HG03439 (cell line): ENCODE data around the gene PXDC1.
"Not testable (repeated sequence)": the region's sequence is repeated elsewhere in the genome, so short reads cannot be mapped to it uniquely, and the experiment has no call there.

Source experiments
- ATAC-seq: cut with Tn5 transposase; IDR thresholded peaks from one replicate; pipeline ENCODE4 v1.9.1; 2021; ENCODE audit warnings: mild to moderate bottlenecking, moderate library complexity; ENCODE audit not compliant: unreplicated experiment

The PXDC1 gene

DNA sequence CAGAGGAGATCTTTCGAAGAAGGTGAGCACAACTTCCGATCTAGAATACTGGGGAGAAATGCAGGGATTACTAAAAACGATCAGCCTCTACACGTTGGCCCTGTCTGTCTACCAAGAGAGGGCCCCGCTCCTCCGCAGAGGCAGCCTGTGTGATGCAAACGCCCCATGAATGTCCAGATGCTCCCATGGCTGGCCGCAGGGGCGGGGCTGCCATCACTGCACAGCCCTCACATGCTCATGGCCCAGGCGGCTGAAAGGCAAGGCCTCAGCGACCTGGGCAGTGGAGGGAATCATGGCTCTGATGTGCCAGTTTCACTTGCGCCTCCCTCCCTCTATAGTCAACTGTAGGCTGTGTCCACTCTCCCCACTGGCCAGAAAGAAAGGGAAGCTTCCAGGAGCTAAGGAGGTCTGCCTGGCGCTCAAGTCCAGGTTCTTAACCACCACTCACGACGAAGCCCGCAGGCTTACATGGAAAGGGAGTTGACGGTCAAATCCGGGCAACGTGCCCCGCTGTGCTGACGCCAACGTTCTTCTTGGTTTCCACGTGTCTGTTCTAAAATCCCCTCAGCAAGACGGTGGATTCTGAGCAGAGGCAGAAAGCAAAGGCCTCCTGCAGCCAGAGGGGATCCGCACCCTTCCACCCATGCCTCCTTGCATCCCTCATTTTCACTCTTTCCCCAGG lies 14.2 kb downstream of the PXDC1 start:
- no peak for ATAC-seq

DNA sequence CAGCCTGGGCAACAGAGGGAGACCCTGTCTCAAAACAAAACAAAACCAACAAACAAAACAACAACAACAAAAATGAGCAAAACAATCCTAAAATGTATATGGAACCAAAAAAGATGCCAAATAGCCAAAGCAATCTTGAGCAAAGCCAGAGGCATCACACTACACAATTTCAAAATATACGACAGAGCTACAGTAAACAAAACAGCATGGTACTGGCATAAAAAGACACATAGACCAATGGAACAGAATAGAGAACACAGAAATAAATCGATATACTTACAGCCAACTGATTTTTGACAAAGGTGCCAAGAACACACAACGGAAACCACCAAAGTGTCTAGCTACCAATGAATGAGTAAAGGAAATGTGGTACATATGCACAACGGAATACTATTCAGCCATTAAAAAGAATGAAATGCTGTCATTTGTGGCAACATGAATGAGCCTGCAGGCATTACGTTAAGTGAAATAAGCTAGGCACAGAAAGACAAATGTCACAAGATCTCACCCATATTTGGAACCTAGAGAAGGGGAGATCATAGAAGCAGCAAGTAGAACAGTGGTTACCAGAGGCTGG lies 16.4 kb downstream of the PXDC1 start:
- no peak for ATAC-seq

DNA sequence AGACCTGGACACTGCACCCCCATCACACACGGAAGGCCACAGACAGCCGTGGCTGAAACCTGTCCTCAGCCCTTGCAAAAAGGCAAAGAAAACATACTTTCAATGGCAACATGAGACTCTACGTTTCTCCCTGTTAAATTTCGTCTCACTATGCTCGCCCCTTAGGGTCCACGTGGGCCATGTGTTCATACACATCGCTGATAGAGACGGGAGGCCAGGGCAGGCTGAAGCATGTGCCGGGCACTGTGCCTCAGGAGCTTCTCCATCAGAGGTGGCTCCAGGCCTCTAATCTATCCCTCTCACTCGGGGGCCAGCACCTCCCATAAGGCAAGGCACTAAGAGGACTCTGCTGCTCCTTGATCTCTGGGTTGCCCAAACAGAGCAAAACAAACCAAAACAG lies 17.5 kb downstream of the PXDC1 start:
- no peak for ATAC-seq

- no peak for ATAC-seq
These were observed 18.1 kb downstream of the PXDC1 start for GRCh38 chr6:3733321-3733925.

- no peak for ATAC-seq
These were observed 19.0 kb downstream of the PXDC1 start for GRCh38 chr6:3732345-3733141.

GRCh38 chr6:3731700-3732099 lies 19.8 kb downstream of the PXDC1 start:
- no peak for ATAC-seq

GRCh38 chr6:3729603-3730344 lies 21.7 kb downstream of the PXDC1 start:
- no peak for ATAC-seq

DNA sequence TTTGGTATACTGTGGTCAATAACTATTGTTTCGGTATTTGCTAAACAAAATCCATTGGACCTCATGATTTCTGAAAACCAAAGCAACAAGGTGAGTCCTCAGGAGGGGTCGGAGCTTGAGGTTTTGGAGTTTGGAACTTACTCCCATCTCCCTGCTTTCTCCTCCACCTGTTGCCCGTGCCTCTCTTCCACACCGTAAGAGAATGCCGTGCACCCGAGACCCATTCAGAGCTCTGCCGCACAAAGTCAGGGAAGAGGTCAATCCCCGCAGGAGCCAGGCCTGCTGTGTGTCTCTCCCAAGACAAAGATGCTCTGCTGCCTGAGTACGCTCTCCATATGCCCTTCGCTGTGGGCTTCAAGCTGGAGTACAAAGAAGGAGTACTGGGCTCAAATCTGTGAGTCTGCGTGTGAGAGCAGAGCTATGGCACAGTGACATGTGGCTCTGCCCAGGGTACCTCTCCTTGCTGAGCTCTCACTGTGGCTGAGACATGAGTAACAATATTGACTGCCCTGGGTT lies 23.9 kb downstream of the PXDC1 start:
- no peak for ATAC-seq

- ATAC-seq, result no peak
These were observed 24.5 kb downstream of the PXDC1 start for GRCh38 chr6:3727036-3727435.

GRCh38 chr6:3726421-3726820 lies 25.1 kb downstream of the PXDC1 start:
- ATAC-seq, result no peak

GRCh38 chr6:3725145-3726047 lies 26.1 kb downstream of the PXDC1 start:
- no peak for ATAC-seq

DNA sequence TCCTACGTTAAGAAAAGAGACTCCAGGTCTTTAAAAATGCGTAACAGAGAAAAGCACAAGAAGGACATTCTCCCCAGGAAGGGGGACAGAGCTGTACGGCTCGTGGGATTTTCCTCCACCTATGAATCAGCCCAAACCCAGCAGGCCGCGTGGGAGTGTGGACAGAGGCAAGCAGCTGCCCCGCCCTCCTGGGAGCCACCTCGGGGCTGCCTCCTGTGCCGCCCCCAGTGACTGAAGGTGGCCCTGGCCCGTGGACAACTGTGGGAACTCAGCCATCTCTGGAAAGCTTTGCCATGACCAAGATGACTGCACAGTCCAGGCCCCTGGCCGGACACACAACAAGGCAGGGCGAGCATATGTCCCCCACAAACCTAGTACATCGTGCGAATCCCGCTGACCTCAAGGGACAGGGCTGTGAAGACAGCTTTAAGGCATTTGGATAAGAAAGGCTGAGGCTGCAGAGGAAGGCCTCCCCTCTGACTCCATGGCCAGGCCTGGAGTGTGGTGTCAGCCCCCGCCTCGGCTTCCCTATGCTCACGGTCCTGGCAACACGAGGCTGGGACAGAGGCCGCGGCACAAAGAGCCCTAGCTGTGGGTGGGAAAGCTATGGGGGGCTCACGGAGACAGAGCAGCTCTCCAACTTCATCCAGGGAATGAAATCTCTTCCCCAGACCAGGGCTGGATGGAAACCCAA lies 26.9 kb downstream of the PXDC1 start:
- ATAC-seq, result no peak

DNA sequence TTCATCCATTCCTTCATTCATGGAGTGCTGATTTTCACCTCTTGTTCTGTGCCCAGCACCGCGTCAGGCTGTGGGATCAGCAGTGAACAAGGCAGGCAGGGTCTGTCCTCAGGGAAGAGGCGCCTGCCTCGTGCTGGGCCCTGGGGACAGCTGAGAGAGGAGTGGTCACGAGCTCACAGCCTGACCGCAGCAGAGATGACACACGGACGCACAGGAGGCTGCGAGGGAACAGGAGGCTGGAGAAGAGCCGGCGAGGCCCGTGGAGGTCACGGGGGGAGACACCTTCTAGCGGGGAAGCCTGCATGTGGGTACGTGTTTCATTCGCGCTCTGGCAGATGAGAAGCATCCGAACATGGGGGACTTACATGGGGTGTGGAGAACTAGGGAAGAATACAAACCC lies 27.5 kb downstream of the PXDC1 start:
- no peak for ATAC-seq

- ATAC-seq, result no peak
These were observed 28.3 kb downstream of the PXDC1 start for GRCh38 chr6:3723251-3723650.

DNA sequence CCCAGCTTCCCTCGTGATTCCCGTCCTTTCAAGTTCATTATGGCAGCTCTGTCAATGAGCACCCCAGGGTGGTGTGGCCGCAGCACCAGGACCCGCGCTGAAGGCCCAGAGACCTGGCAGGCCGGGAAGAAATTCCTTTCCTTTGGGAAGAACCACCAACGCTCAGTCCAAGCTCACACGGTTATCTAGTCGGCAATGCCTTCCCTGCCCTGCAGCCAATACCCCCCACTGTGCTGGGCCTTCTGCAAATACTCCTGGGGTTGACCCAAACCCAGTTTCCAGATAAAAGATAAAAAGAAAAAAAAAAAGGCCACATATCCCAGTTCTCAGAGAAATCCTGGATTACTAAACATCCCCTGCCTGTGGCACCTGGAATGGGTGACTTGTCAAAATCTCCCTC lies 28.7 kb downstream of the PXDC1 start:
- ATAC-seq, result no peak

DNA sequence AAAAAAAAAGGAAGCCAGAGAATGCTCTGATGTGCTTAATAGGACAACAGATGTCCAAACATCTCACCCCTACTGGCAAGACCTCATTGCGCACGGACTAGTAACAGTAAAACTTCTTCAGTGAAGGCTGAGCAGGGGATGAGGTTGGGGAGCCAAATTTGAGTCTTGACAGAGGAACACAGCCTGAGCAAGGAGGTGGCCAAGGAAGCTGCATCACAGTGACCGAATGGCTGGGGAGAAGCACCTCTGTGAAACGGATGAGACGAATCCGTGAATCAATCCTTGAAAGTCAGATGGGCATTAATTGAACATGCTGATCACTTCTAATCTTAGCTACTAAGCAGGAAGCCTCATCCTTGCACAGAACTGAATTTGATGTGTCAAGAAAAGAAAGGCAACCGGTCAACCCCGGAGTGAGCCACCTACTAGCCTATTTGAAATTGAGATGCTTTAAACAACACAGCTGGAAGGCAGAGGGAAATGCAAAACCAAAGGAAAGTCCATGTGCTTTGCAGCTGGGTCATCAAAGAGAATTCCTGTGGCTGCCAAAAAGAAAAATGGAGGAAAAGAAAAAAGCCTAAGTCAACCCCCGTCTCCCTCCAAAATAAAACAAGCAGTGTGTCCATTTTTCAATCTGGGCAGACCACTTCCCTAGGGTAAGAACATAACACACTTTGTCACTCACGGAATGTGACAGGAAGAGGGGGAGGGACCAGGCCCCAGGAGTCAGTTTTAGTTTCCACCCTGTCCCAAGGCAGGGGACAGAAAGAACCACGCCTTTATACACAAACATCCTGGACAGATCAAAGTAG lies 29.5 kb downstream of the PXDC1 start:
- no peak for ATAC-seq

DNA sequence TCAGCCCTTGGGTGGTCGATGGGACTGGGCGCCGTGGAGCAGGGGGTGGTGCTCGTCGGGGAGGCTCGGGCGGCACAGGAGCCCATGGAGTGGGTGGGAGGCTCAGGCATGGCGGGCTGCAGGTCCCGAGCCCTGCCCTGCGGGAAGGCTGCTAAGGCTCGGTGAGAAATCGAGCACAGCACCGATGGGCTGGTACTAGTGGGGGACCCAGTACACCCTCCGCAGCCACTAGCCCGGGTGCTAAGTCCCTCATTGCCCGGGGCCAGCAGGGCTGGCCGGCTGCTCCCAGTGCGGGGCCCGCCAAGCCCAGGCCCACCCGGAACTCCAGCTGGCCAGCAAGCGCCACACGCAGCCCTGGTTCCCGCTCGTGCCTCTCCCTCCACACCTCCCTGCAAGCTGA lies 30.7 kb downstream of the PXDC1 start:
- not testable (repeated sequence) for ATAC-seq
